Endometrium (tissue), 2 donors: Measurements from ENCODE around the gene DKK2.

Experiments
- FAIRE-seq: peaks from 2 replicates; lab custom pipeline; 2012; peaks lifted over from hg19 to GRCh38; lab: Jason Lieb, UNC
- donor health status: control.
- donor health status: control.

DKK2 gene

GRCh38 chr4:107017443-107018343 is 18.4 kb downstream of the DKK2 start:
- peak; percentile 12 for FAIRE-seq

DNA sequence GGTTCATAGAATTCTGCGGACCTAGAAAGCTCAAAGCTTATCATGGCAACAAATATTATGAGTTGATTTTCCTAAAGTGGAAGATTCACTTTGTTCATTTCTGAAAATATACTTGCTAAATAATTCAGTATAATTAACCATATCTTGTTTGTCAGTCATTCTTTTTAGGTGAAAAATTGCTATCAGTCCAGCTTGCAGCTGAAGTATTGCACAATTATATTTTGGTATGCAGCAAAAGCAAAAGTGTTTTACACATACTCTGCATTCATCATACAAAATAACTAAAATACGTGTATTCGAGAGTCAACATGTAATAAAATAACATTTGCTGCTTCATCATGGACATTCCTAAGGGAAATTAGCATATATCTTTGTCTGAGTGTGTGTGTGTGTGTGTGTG is 24.8 kb downstream of the DKK2 start:
- FAIRE-seq, result no peak

- FAIRE-seq, result no peak
Observed at GRCh38 chr4:107009196-107009968, 26.7 kb downstream of the DKK2 start.

- FAIRE-seq, result no peak
Observed at GRCh38 chr4:107008115-107008514, 28.0 kb downstream of the DKK2 start.

DNA sequence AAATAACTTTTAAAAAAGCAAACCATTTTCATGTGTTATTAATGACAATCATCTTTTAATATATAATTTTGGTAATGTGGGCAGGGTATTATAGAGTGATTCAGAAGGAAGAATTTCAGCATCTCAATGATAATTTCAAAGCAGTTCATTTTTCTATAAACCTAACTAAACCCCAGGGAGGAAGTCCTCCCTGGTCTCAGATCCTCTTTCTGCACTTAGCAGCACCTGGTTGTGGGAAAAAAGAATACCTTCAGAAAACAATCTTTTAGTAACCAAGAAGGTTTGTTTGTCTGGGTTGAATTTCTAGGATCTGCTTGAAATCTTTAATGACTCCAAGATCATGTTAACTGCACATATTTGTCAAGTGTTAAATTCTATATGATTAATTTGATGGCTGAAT is 29.9 kb downstream of the DKK2 start:
- FAIRE-seq, result no peak

- FAIRE-seq, result no peak
Observed at GRCh38 chr4:106996490-106996889, 39.6 kb downstream of the DKK2 start.

GRCh38 chr4:106993827-106994226 is 42.3 kb downstream of the DKK2 start:
- no peak for FAIRE-seq

DNA sequence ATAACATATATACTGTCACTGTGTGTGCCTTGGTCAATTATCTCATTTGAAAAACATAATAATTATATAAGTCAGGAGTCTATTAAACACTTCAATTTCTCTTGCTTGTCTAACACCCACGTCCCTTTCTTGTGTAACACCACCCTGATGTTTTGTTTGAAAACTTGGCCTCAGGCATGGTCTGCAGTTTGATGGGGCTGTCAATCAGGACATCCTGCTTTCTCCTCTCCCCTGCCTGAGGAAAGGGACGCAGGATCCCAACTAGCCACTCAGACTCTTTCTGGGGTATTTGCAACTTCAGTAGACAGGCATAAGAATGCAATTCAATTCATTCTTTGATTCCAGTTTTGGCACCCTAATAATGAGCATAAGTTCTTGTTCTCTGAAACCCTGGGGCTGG is 48.8 kb downstream of the DKK2 start:
- FAIRE-seq, result no peak

DNA sequence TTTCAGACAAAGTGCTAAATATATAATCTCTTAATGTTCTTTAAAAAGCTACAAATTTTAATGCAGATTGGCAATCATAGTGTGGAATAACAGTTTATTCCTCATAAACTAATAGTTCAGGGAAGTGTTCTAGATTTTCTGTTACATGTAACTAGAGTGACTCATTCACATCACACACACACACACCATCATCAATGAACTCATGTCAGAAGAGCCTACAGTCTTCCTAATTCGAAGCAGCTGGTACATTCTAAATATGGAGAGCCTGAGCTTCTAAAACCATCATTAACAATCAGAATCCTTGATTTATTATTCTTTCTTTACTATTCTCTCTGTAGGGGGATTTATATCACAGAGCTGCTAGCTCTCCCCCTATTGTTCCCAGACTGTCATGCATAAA is 49.6 kb downstream of the DKK2 start:
- no peak for FAIRE-seq

- no peak for FAIRE-seq
Observed at GRCh38 chr4:106985830-106986229, 50.3 kb downstream of the DKK2 start.

GRCh38 chr4:106982711-106983211 is 53.4 kb downstream of the DKK2 start:
- no peak for FAIRE-seq

DNA sequence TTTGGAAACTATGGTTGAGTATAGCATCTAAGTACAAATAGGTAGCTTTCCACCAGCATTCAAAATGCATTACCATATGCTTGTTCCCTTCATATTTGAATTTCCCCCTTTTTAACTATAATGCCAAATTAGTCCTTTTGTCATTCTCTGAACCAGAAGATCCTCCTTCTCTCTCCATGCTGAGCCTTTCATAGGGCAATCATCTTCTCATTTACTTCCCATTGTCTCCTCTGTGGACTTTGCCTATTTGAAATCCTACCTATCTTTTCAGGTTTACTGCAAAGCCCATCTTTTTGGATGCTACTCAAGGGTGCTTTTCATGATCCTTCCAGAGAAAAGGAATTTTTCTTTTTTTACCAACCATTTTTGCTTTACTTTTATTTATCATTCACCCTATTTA is 54.7 kb downstream of the DKK2 start:
- no peak for FAIRE-seq

DNA sequence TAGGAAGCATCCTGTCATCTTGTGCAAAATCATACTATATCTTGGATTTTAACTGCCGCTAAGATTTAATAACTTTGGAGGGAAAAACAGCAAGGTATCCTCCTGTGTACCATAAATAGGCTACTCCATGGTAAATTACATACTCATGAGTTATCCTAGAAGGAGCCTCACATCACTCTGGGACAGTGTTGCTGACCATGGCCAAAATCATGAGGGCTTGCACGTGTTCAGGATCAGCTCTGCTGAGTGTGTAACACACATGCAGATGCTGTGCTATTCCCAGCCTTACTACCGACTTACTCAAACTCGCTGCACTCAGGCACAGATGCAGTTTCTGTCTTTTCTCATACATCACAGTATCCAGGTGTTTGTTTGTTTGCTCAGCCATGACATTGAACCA is 56.6 kb downstream of the DKK2 start:
- no peak for FAIRE-seq

GRCh38 chr4:106978046-106978774 is 57.9 kb downstream of the DKK2 start:
- no peak for FAIRE-seq

- peak; percentile 18 for FAIRE-seq
Observed at GRCh38 chr4:106971636-106972035, 64.5 kb downstream of the DKK2 start.

DNA sequence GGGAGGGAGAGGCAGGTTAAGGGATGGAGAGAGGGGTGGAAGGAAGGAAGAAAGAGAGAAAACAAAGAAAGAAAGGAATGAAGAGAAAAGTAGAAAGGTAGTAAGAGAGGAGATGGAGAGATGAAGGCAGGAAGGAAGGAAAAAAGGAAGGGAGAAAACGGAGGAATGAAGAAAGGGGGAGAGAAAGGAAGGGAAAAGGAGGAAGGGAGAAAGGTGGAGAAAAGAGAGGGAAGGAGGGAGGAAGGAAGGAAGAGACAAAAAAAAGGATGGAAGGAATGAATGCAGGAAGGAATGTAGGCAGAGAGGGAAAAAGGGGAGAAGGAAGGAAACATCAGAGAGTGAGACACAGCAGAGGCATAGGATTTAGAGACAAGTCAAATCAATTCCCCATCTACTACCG is 68.2 kb downstream of the DKK2 start:
- FAIRE-seq, result no peak

GRCh38 chr4:106953036-106953705 is 82.9 kb downstream of the DKK2 start:
- no peak for FAIRE-seq

GRCh38 chr4:106951891-106952290 is 84.2 kb downstream of the DKK2 start:
- no peak for FAIRE-seq

DNA sequence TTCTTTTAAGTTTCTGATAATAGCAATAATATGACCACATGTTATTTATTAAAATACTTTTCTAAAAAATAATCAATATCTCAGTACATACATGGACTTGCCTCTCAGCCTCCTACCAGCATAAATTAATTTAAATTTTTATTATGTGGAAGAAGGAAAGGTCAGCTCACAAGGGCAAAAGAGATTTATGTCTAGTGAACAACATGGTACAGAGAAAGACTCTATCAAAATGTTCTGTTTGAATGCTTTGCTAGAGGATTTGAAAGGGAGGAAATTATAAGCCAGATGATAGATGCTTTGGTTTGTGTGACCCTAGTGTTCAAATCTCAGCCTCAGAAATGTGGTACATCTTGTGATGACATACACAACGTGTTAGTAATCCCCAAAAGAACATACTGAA is 94.3 kb downstream of the DKK2 start:
- peak; percentile 43 for FAIRE-seq

GRCh38 chr4:106930522-106930921 is 105.6 kb downstream of the DKK2 start:
- peak; percentile 12 for FAIRE-seq

DNA sequence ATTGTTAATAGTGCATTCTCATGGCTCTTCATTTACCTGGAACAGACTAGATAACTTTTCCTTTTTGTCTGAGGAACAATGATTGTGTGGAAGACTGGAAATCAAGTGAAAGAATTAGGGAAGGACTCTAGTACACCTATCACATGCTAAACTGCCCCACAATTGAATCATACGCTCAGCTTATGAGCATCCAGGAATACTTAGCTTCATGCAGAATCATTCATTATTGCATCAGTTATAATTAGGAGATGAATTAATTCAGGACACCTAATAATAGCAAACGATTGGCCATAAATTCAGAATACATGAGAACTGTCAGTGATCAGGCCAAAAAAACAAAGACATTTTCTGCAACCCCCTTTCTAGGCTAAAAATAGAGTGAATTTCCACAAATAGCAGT is 106.9 kb downstream of the DKK2 start:
- FAIRE-seq, result no peak

DNA sequence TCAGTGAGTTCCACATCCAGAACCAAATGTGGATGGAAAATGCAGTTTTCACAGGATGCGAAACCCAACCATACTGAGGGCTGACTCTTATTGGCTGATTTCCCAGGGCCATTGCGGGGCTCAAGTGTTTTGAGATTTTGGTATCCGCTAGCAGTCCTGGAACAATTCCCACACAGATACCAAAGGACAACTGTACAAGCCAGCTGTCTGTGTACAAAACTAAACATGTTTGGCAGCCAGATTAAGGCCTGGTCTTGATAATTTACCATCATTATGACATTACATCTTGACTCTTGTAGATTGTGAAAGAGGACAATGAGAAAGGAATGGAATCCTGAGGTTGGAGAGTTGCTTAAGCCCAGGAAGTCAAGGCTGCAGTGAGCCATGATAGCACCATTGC is 121.9 kb downstream of the DKK2 start:
- FAIRE-seq, result no peak
